ENCODE measurements around the gene TNS1.

TNS1 gene

DNA sequence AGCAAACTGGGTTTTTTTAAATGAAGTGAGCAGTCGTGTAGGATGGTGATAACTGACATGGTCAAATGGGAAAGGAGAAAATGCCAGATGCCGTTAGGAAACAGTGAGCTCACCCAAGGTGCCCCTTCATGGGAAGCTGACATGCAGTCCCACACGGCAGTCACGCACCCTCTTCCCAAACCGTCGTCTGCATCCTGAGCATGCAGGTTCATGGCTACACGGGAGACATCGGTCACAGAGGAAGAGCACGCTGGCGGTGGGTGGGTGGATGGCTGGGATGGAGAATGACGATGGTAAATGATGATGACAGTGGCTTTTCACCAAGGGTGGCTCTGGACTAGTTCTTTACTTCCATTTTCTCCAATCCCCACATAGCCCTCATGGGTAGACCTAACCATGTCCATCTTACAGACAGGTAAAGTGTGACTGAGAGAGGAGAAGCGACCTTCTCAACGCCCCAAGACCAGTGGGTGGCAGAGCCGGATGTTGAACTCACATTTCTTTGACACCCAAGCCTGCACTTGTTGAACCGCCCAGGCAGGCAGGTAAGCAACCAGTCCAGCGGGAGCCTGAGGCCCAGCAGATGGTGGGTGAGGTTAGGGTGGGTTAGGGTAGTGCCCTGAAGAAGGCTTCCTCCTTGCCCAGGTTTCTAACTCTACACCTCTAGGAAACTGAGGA is 44.5 kb downstream of the TNS1 start:
- Histone ChIP-seq H3K27ac (ENCODE audit: low read length) (no peak overlapping the region), H3K4me2 (ENCODE audit: low read depth, low read length) (no peak overlapping the region), H3K9ac (ENCODE audit: low read length) (no peak overlapping the region), H3K36me3 (replicated peaks; ENCODE audit: insufficient read depth, low read length) (no peaks in the 10 kb centered on the region), H3K4me3 (ENCODE audit: low read length) (no peak overlapping the region), H3K79me2 (ENCODE audit: low read length) (no peaks in the 10 kb centered on the region), H3K9me2 (replicated peaks; ENCODE audit: insufficient read depth, low read length) (no peaks in the 10 kb centered on the region), H3K27me3 (replicated peaks; ENCODE audit: insufficient read depth, low read length) (peaks cover 13% of the 10 kb centered on the region; the same call in 1 of the 2 replicates), H3K9me3 (replicated peaks; ENCODE audit: insufficient read depth, low read length) (no peaks in the 10 kb centered on the region), H3K4me1 (ENCODE audit: low read length) (no peaks in the 10 kb centered on the region), H2AFZ (ENCODE audit: low read length) (no peak overlapping the region), H3F3A (ENCODE audit: insufficient read depth, low read length) (no peaks in the 10 kb centered on the region), H4K20me1 (ENCODE audit: insufficient read depth, low read length) (no peaks in the 10 kb centered on the region)
- TF ChIP-seq CTCF (IDR thresholded peaks at IDR 0.05; ENCODE audit: low read length) (no peak), EZH2phosphoT487 (IDR thresholded peaks at IDR 0.05; ENCODE audit: low read length) (no peak), EZH2 (optimal IDR thresholded peaks at IDR 0.05; ENCODE audit: low read depth, low read length) (no peak)
- no peak for DNase-seq

GRCh38 chr2:217956586-217957457 is 46.0 kb downstream of the TNS1 start:
- Histone ChIP-seq H3K27me3 (replicated peaks; ENCODE audit: insufficient read depth, low read length) (peaks cover 13% of the 10 kb centered on the region; the same call in 1 of the 2 replicates), H3F3A (ENCODE audit: insufficient read depth, low read length) (no peaks in the 10 kb centered on the region), H3K4me2 (ENCODE audit: low read depth, low read length) (no peak overlapping the region), H3K9me3 (replicated peaks; ENCODE audit: insufficient read depth, low read length) (no peaks in the 10 kb centered on the region), H3K79me2 (ENCODE audit: low read length) (no peaks in the 10 kb centered on the region), H3K36me3 (replicated peaks; ENCODE audit: insufficient read depth, low read length) (no peaks in the 10 kb centered on the region), H3K27ac (ENCODE audit: low read length) (no peak overlapping the region), H3K4me3 (ENCODE audit: low read length) (no peak overlapping the region), H3K9me2 (replicated peaks; ENCODE audit: insufficient read depth, low read length) (no peaks in the 10 kb centered on the region), H4K20me1 (ENCODE audit: insufficient read depth, low read length) (no peaks in the 10 kb centered on the region), H3K4me1 (ENCODE audit: low read length) (no peaks in the 10 kb centered on the region), H3K9ac (ENCODE audit: low read length) (no peak overlapping the region), H2AFZ (ENCODE audit: low read length) (no peak overlapping the region)
- DNase-seq, result no peak
- TF ChIP-seq CTCF (IDR thresholded peaks at IDR 0.05; ENCODE audit: low read length) (no peak), EZH2phosphoT487 (IDR thresholded peaks at IDR 0.05; ENCODE audit: low read length) (no peak), EZH2 (optimal IDR thresholded peaks at IDR 0.05; ENCODE audit: low read depth, low read length) (no peak)

DNA sequence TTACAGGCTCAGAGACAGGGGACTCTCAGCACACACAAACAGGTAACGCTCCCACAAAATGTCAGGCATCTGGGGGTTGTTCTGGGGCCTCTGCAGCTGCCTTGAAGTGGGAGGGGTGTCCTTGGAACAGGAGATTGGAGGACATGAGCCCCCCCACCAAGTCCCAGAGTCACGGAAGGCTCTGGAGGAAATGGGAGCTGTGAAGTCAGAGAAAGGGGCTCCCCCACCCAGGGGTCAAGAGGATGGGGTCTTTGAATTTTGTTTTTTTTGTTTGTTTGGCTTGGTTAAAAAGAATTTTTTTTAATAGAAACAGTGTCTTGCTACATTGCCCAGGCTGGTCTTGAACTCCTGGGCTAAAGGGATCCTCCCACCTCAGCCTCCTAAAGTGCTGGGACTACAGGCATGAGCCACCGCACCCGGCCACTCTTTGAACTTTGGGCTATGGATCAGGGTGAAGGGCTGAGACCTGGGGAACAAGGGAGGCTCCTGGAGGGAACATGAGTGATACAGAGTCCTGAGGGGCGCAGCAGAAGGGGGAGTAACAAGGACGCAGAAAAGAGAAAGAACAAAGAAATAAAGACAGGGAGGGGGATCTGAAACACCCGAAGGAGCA is 46.8 kb downstream of the TNS1 start:
- no peak for TF ChIP-seq EZH2 (optimal IDR thresholded peaks at IDR 0.05; ENCODE audit: low read depth, low read length)
- TF ChIP-seq CTCF (IDR thresholded peaks at IDR 0.05; ENCODE audit: low read length), result no peak
- TF ChIP-seq EZH2phosphoT487 (IDR thresholded peaks at IDR 0.05; ENCODE audit: low read length), result no peak
- H3K27ac ChIP-seq (ENCODE audit: low read length), result no peak overlapping the region
- no peak overlapping the region for H3K9ac ChIP-seq (ENCODE audit: low read length)
- no peaks in the 10 kb centered on the region for H3K9me3 ChIP-seq (replicated peaks; ENCODE audit: insufficient read depth, low read length)
- no peaks in the 10 kb centered on the region for H4K20me1 ChIP-seq (ENCODE audit: insufficient read depth, low read length)
- H2AFZ ChIP-seq (ENCODE audit: low read length), result no peak overlapping the region
- H3K36me3 ChIP-seq (replicated peaks; ENCODE audit: insufficient read depth, low read length), result no peaks in the 10 kb centered on the region
- peaks cover 13% of the 10 kb centered on the region; the same call in 1 of the 2 replicates for H3K27me3 ChIP-seq (replicated peaks; ENCODE audit: insufficient read depth, low read length)
- H3K4me1 ChIP-seq (ENCODE audit: low read length), result no peaks in the 10 kb centered on the region
- no peak overlapping the region for H3K4me3 ChIP-seq (ENCODE audit: low read length)
- no peak overlapping the region for H3K4me2 ChIP-seq (ENCODE audit: low read depth, low read length)
- no peaks in the 10 kb centered on the region for H3K79me2 ChIP-seq (ENCODE audit: low read length)
- no peak for DNase-seq
- H3K9me2 ChIP-seq (replicated peaks; ENCODE audit: insufficient read depth, low read length), result no peaks in the 10 kb centered on the region
- H3F3A ChIP-seq (ENCODE audit: insufficient read depth, low read length), result no peaks in the 10 kb centered on the region

Data from MM.1S (cell line).